Right lobe of liver (tissue), 6 donors: ENCODE measurements around the gene KLK11. TPM values are rescaled to one million over a fixed set of nuclear protein-coding genes. Genes with fewer than 3 reads are reported as not detected.
A peak's percentile ranks its signal among the peaks of the same experiment; 100 is the strongest.

ENCODE experiments used
- ATAC-seq, 4 donors: fragments of 200-7000 bp; cut with Tn5 transposase; one replicate each; pipeline ENCODE4 v1.9.1; 2020; ENCODE audit warnings: mild to moderate bottlenecking in 4 of 4, moderate library complexity in 4 of 4
- DNase-seq, 3 donors: peaks; one replicate each; pipeline ENCODE4 v3.0.0-alpha.2; 2020
- H3K27ac ChIP-seq, 3 donors: fragments of 200-600 bp; one replicate each; pipeline ENCODE4 v1.8.0; 2022
- H3K27me3 ChIP-seq, 2 donors: fragments of 200-600 bp; one replicate each; pipeline ENCODE4 v1.8.0; 2022
- H3K36me3 ChIP-seq, 4 donors: fragments of 200-600 bp; sonication (generic) in 1 of 4; one replicate each; pipeline versions ENCODE4 v1.5.1 to v1.8.0; 2017 to 2022; ENCODE audit warnings: control low read depth in 1 of 4
- H3K4me1 ChIP-seq, 4 donors: fragments of 200-600 bp; sonication (generic) in 1 of 4; one replicate each; pipeline versions ENCODE4 v1.5.1 to v1.8.0; 2017 to 2022; ENCODE audit warnings: control low read depth in 1 of 4
- H3K4me3 ChIP-seq, 3 donors: fragments of 200-600 bp; one replicate each; pipeline ENCODE4 v1.8.0; 2022
- H3K9me3 ChIP-seq, 4 donors: fragments of 200-600 bp; sonication (generic) in 1 of 4; one replicate each; pipeline versions ENCODE4 v1.5.1 to v1.8.0; 2017 to 2022; ENCODE audit warnings: control low read depth in 1 of 4
- CTCF ChIP-seq, 4 donors: fragments of 200-600 bp in 3 of 4; fragments of 450-650 bp in 1 of 4; IDR thresholded peaks; one replicate each; pipeline versions ENCODE4 v1.5.1 to v1.8.0; 2016 to 2022; ENCODE audit warnings: antibody characterized with exemption in 4 of 4, mild to moderate bottlenecking in 2 of 4
- POLR2A ChIP-seq: fragments of 450-650 bp; IDR thresholded peaks from one replicate; pipeline ENCODE4 v1.6.1; 2017; ENCODE audit warnings: antibody characterized with exemption, mild to moderate bottlenecking
- WGBS: methylation state at CpG from one replicate; pipeline ENCODE4 v1.1.6; 2018; ENCODE audit warnings: low coverage, low lambda C conversion rate; ENCODE audit not compliant: insufficient coverage; ENCODE audit errors: missing lambda C conversion rate; 5-methylcytosine and 5-hydroxymethylcytosine counted together
- intact Hi-C, 2 donors: fragments of 100-400 bp; cut with DNase I; formaldehyde crosslinking; loops; one replicate each; pipeline versions ENCODE4 v1.11.2 to v1.14.1; 2022
- total RNA-seq, 6 experiments: library from RNA; depleted of rRNA in 2 of 6; stranded (reverse); fragments of >200 nt in 2 of 6; fragmentation: NEBNext Ultra II Directional in 3 of 6; extraction: Animal tissue kit (Norgen Biotek cat#: 25700) in 3 of 6; gene quantifications; one replicate each; pipeline versions ENCODE4 v1.1.0 to v1.2.4, GENCODE V29; 2016 to 2023
- donor health status: DM: no; HTN: yes; CAD: no.
- donor health status: DM: no; HTN: no; CAD: no.
- donor health status: DM: no; HTN: no; CAD: no.
- donor health status: DM: no; HTN: yes; CAD: no.
- donor health status: DM: no; HTN: yes; CAD: no.

Gene KLK11
- total RNA-seq, 6 experiments from 2014 or later: not detected

DNA sequence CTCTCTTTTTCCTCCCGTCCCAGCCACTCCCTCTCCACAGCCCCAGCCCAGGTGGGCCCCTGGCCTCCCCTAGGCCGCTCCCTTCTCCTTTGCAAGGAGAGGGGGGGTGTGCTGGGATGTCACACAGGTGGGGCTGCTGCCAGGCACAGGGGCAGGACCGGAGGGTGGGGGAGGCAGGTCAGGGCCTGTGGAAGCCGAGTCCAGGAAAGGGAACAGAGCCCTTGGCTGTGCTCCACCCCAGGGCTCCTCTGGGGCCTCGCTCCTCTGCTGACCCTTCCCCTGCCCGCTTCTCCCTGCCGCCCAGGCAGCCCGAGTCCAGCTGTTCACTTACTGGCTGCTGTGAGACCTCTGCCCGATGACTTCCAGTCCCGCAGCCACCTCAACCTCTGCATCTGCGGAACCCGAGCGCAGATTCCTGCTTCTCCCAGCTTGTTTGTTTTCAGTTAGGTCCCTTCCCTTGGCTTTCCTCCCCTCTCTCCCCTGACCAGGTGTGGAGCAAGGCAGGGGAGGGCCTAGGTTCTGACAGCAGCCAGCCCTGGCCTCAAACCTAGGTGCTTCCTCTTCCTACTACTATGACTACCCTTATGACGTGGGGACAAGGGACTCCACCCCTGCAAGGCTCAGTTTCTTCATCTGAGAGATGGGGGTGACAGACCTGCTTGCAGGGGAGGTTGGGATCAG lies 850 bp upstream of the KLK11 start:
- Histone ChIP-seq H3K36me3 (no peaks in the 10 kb centered on the region), H3K4me1 (no peaks in the 10 kb centered on the region), H3K27me3 (no peaks in the 10 kb centered on the region), H3K9me3 (no peaks in the 10 kb centered on the region), H3K27ac (no peak overlapping the region), H3K4me3 (no peak overlapping the region)
- no peak for DNase-seq
- no peak for ATAC-seq
- WGBS: 34% methylated on average over 10 of the region's 14 CpGs
- intact Hi-C loops: no loop called here
- TF ChIP-seq POLR2A (no peak), CTCF (IDR thresholded peaks at IDR 0.05) (no peak)

- DNase-seq (peak in 1 of 3 donors; percentile 33), ATAC-seq (no peak)
- TF ChIP-seq CTCF (IDR thresholded peaks at IDR 0.05) (no peak), POLR2A (no peak)
- Histone ChIP-seq H3K36me3 (no peaks in the 10 kb centered on the region), H3K27me3 (no peaks in the 10 kb centered on the region), H3K27ac (no peak overlapping the region), H3K4me1 (no peaks in the 10 kb centered on the region), H3K9me3 (no peaks in the 10 kb centered on the region), H3K4me3 (no peak overlapping the region)
- intact Hi-C loops: no loop called here
- 49% methylated on average over 6 of the region's 18 CpGs for WGBS
These were observed 435 bp downstream of the KLK11 start for GRCh38 chr19:51025809-51026553.

GRCh38 chr19:51025401-51025800 lies 1.0 kb downstream of the KLK11 start:
- no peak overlapping the region for H3K27ac ChIP-seq
- no peak for ATAC-seq
- intact Hi-C loops: no loop called here
- no peaks in the 10 kb centered on the region for H3K27me3 ChIP-seq
- H3K4me3 ChIP-seq: no peak overlapping the region
- no peaks in the 10 kb centered on the region for H3K9me3 ChIP-seq
- WGBS: 67% methylated on average over 1 of the region's 6 CpGs
- no peaks in the 10 kb centered on the region for H3K4me1 ChIP-seq
- H3K36me3 ChIP-seq: no peaks in the 10 kb centered on the region
- TF ChIP-seq CTCF (IDR thresholded peaks at IDR 0.05) (no peak), POLR2A (no peak)
- DNase-seq: peak in 1 of 3 donors; percentile 12

DNA sequence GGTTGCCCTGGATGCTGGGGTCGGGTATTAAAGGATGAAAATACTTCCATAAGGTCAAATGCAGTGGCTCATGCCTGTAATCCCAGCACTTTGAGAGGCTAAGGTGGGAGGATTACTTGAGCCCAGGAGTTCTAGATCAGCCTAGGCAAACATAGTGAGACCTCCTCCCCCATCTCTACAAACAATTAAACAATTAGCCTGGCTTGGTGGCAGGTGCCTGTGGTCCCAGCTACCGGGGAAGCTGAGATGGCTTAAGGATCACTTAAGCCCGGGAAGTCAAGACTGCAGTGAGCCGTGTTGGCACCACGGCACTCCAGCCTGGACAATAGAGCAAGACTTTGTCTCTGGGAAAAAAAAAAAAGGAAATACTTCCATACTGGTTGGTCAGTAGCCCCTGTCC lies 1.5 kb downstream of the KLK11 start:
- no peak for ATAC-seq
- H3K36me3 ChIP-seq: no peaks in the 10 kb centered on the region
- H3K4me1 ChIP-seq: no peaks in the 10 kb centered on the region
- TF ChIP-seq POLR2A: no peak
- H3K27ac ChIP-seq: no peak overlapping the region
- no peak overlapping the region for H3K4me3 ChIP-seq
- no peaks in the 10 kb centered on the region for H3K27me3 ChIP-seq
- intact Hi-C loops: no loop called here
- DNase-seq: no peak
- WGBS: 28% methylated on average over 3 of the region's 5 CpGs
- no peaks in the 10 kb centered on the region for H3K9me3 ChIP-seq

DNA sequence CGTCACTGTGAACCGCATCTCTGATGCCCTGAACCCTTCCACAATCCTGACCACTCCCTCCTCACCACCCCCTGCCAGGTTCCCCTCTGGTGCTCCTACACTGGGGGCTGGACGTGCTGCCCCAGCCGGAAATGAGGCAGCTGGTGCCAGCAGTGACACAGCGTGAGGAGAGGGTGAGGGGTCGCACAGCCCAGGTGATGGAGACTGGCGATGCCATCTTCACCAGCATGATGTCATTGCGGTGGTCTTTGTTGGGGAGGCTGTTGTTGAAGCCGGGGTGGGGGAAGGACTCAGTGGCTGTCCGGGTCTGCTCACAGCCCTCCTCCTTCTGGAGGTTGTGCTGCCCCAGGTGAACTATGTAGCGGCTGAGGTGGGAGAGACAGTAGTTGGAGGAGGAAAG lies 2.5 kb downstream of the KLK11 start:
- Histone ChIP-seq H3K4me1 (no peaks in the 10 kb centered on the region), H3K36me3 (no peaks in the 10 kb centered on the region), H3K9me3 (no peaks in the 10 kb centered on the region), H3K27me3 (no peaks in the 10 kb centered on the region), H3K4me3 (no peak overlapping the region), H3K27ac (no peak overlapping the region)
- DNase-seq (no peak), ATAC-seq (no peak)
- intact Hi-C loops: no loop called here
- TF ChIP-seq POLR2A: no peak
- no peak for TF ChIP-seq CTCF (IDR thresholded peaks at IDR 0.05)
- WGBS: 26% methylated on average over 8 of the region's 11 CpGs
